ENCODE measurements around the gene DMC1.
A peak's percentile ranks its signal among the peaks of the same experiment; 100 is the strongest.

The DMC1 gene

GRCh38 chr22:38572065-38572464 lies 2.1 kb upstream of the DMC1 start:
- H3K27me3 ChIP-seq: no peaks in the 10 kb centered on the region
- H3K9me3 ChIP-seq: no peaks in the 10 kb centered on the region
- no peak overlapping the region for H3K4me3 ChIP-seq
- H3K4me1 ChIP-seq: peaks cover 0 to 37% (median 18%) of the 10 kb centered on the region in 4 donors
- H3K36me3 ChIP-seq: no peaks in the 10 kb centered on the region
- H3K27ac ChIP-seq: no peak overlapping the region
- DNase-seq: no peak
- intact Hi-C loops (cut with DNase I; ENCODE audit: low total_unique reads): loop anchor here (5.0 kb wide), 1 partner anchor 520 kb away; no protein-coding TSS in a partner anchor
- peak; percentile 44 to 55 for TF ChIP-seq CTCF (IDR thresholded peaks at IDR 0.05)

- Histone ChIP-seq H3K27me3 (no peaks in the 10 kb centered on the region), H3K4me3 (peak overlapping the region; percentile 55 to 78), H3K4me1 (peaks cover 0 to 47% (median 18%) of the 10 kb centered on the region in 4 donors), H3K9me3 (no peaks in the 10 kb centered on the region), H3K27ac (peak overlapping the region; percentile 90 to 94), H3K36me3 (no peaks in the 10 kb centered on the region)
- intact Hi-C loops (cut with DNase I; ENCODE audit: low total_unique reads): loop anchor here (2.0 to 5.0 kb wide), 2 partner anchors 64 to 519 kb away; partner anchors contain the start of gene DDX17
- DNase-seq: peak; percentile 55 to 86
- no peak for TF ChIP-seq CTCF (IDR thresholded peaks at IDR 0.05)
Observed at GRCh38 chr22:38570779-38571364, 889 bp upstream of the DMC1 start.

GRCh38 chr22:38569181-38569971 lies 607 bp downstream of the DMC1 start:
- Histone ChIP-seq H3K4me1 (peaks cover 0 to 47% (median 18%) of the 10 kb centered on the region in 4 donors), H3K27ac (peak overlapping the region; percentile 90 to 94), H3K4me3 (peak overlapping the region; percentile 55 to 78), H3K27me3 (no peaks in the 10 kb centered on the region), H3K9me3 (no peaks in the 10 kb centered on the region), H3K36me3 (no peaks in the 10 kb centered on the region)
- peak in 1 of 2 donors; percentile 67 for DNase-seq
- intact Hi-C loops (cut with DNase I; ENCODE audit: low total_unique reads): no loop called here
- no peak for TF ChIP-seq CTCF (IDR thresholded peaks at IDR 0.05)

- H3K4me1 ChIP-seq: peaks cover 0 to 47% (median 18%) of the 10 kb centered on the region in 4 donors
- H3K9me3 ChIP-seq: no peaks in the 10 kb centered on the region
- no peak for DNase-seq
- no peaks in the 10 kb centered on the region for H3K27me3 ChIP-seq
- intact Hi-C loops (cut with DNase I; ENCODE audit: low total_unique reads): no loop called here
- H3K36me3 ChIP-seq: no peaks in the 10 kb centered on the region
- TF ChIP-seq CTCF (IDR thresholded peaks at IDR 0.05): no peak
- H3K4me3 ChIP-seq: no peak overlapping the region
- H3K27ac ChIP-seq: peak overlapping the region; percentile 52 to 90
Observed at GRCh38 chr22:38567531-38568285, 2.3 kb downstream of the DMC1 start.

GRCh38 chr22:38566726-38567504 lies 3.1 kb downstream of the DMC1 start:
- TF ChIP-seq CTCF (IDR thresholded peaks at IDR 0.05): no peak
- DNase-seq: no peak
- Histone ChIP-seq H3K36me3 (no peaks in the 10 kb centered on the region), H3K27me3 (no peaks in the 10 kb centered on the region), H3K4me3 (no peak overlapping the region), H3K27ac (peak overlapping the region; percentile 52 to 90), H3K9me3 (no peaks in the 10 kb centered on the region), H3K4me1 (peaks cover 0 to 47% (median 18%) of the 10 kb centered on the region in 4 donors)
- intact Hi-C loops (cut with DNase I; ENCODE audit: low total_unique reads): no loop called here

Measured in tibial artery (tissue), 4 donors.